HG02798 (cell line): Measurements from ENCODE around the gene SELENOO.
A peak's percentile ranks its signal among the peaks of the same experiment; 100 is the strongest.

ENCODE experiments used
- ATAC-seq: cut with Tn5 transposase; IDR thresholded peaks from one replicate; pipeline ENCODE4 v1.9.1; 2021; ENCODE audit warnings: mild to moderate bottlenecking; ENCODE audit not compliant: unreplicated experiment, poor library complexity

Gene SELENOO

DNA sequence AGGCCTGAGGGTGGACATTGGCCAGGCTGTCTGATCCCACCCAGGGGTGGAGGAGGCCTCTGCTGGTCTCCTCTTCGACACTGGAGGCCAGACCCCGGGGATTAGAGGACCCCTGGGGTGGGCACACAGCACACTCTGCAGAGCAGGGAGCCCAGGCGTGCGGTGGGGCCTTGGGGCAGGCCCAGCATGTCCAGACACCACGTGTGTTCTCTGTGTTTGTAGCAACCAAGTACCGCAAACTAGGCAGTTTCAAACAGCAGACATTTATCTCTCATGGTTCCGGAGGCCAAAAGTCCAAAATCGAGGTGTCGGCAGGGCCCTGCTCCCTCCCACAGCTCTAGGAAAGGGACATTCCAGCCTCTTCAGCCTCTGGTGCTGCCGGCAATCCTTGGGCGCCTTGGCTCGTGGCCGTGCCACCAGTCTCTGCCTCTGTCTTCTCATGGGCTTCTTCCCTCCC is 28.8 kb upstream of the SELENOO start:
- no peak for ATAC-seq

DNA sequence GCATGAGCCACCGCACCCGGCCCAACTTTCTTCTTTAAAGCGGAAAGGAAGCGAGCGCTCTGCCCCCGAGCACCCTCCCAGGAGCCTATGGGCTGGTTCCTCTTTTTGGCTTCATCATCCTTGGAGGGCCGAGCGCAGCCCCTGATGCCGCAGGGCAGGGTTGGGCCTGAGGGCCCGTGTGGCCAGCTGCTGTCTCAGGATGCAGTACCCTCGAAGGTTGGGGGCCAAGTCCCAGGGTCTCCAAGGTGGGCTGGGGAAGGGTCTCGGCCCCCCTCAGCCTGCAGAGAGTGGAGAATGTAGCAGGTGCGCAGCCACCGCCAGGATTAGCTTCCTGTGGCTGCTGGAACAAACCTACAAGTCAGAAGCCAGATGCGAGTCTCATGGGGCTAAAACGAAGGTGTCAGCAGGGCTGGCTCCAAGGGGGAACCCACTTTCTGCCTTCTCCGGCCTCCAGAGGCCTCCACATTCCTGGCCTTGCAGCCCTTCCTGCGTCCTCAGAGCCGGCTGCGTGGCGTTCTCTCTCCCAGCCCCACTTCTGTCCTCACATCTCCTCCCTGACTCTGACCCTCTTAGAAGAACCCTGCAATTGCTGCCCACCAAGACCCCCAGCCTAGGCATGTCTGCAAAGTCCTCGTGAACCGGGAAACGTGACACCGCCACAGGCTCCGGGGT is 27.4 kb upstream of the SELENOO start:
- ATAC-seq = peak; percentile 46

DNA sequence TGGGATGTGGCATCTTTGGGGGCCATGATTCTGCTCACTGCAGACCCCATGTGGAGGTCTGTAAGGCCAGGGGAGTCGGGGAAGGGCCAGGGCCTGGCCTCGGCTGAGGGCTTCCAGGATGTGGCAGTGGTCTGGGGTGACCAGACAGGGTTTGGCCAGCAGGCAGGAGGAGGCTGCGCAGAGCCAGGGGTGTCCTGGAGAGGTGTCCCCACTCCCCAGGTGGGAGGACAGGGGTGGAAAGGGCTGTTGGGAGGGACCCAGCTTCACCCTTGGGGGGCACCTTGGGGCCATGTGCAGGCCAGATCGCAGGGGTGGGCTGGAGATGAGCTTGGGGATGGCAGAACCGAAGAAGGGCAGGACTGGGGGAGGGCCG is 26.8 kb upstream of the SELENOO start:
- ATAC-seq = no peak

DNA sequence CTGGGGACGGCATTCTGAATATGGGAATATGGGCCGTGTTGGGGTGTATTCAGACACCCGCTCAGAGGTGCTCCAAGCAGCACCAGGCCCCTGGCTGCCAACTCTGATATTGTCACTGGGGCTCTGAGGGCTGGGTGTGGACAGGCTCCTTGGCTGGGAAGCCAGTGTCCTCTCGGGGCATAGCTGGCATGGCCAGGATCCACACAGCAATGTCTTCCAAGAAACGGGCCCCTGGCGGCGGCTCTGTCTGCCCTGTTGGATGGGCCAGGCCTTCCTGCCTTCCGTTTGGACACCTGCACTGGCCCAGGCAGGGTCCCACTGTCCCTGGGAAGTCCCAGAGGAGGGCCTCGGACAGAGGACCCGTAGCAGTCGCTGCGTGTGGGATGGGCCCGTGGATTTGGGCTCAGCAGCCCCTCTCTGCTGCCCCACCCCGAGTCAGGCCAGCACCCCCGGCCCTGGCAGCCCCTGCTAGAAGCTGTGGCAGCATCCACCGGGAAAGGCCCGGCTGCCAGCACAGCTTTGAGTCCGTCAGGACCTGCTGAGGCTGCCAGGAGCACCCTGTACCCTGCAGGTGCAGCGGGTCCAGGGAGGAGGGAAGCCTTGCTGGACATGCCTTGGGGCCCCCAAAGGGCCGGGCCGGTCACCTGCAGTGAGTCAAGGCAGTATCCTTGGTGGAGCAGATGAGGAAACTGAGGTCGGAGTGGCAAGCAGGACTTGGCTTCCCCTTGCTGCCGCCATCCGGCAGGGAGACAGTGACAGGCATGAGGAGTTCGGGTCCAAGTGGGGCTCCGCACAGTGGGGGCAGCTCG is 26.2 kb upstream of the SELENOO start:
- ATAC-seq = no peak

DNA sequence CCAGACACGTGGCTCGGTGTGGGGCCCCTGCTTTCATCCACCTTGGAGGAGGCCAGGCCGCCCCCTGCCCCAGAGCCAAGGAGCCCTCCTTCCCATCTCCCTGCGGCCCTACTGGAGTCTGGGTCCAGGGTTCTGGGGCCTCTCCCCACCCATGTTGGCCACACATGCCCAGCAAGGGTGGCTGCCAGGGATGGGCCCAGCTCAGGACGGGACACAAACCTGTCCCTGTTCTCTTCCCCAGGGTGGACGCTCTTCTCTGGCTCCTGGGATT is 25.7 kb upstream of the SELENOO start:
- no peak for ATAC-seq

DNA sequence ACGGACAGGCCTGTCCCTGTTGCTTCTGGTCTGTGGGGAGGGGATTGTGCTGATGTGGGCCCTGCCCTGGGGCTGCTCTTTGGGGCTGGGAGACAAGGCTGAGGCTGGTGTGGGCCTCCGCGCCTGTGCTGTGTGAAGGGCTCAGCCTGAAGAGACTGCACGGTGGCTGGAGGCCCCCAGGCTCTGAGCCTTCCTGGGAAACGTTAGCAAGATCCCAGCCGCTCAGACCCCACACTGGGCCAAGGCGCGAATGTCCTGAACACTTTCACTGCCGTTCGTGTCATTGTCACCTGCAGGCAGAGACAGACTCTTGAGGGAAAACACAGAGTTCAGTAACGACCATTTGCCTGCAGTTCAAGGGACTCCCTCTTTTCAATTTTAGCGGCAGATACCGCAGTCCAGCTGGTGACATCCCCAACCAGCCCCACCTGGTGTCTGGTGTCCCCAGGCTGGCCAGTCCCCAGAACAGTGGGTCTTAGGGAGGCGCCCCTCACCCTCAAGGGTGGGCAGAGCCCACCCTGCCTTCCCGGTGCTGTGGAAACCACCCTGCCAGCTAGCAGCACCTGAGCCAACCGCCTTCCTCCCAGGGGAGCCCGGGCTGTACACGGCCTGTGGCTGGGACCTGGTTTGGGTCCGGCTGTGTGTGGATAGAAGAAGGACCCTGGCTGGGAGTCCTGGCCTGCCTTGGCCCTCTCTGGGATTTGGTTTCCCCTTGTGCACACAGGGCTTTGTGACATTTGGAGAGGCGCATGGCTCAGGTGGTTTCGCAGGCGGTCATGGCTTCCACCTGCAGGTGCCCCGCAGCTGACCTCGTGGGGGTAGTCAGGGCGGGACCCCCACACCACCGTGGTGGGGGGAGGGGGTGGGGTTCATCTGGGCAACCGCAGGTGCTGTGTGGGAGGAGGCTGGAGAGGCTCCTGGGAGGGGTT is 24.6 kb upstream of the SELENOO start:
- no peak for ATAC-seq

DNA sequence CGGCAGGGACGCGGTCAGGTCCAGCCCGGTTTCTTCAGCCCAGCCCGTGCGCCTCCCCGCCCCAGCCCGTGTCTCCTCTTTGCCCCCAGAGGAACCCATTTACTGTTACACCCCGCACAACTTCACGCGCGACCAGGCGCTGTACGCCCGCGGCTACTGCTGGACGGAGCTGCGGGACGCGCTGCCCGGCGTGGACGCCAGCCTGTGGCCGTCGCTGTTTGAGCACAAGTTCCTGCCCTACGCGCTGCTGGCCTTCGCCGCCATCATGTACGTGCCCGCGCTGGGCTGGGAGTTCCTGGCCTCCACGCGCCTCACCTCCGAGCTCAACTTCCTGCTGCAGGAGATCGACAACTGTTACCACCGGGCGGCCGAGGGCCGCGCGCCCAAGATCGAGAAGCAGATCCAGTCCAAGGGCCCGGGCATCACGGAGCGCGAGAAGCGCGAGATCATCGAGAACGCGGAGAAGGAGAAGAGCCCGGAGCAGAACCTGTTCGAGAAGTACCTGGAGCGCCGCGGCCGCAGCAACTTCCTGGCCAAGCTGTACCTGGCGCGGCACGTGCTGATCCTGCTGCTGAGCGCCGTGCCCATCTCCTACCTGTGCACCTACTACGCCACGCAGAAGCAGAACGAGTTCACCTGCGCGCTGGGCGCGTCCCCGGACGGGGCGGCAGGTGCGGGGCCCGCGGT is 23.8 kb upstream of the SELENOO start:
- ATAC-seq = no peak

DNA sequence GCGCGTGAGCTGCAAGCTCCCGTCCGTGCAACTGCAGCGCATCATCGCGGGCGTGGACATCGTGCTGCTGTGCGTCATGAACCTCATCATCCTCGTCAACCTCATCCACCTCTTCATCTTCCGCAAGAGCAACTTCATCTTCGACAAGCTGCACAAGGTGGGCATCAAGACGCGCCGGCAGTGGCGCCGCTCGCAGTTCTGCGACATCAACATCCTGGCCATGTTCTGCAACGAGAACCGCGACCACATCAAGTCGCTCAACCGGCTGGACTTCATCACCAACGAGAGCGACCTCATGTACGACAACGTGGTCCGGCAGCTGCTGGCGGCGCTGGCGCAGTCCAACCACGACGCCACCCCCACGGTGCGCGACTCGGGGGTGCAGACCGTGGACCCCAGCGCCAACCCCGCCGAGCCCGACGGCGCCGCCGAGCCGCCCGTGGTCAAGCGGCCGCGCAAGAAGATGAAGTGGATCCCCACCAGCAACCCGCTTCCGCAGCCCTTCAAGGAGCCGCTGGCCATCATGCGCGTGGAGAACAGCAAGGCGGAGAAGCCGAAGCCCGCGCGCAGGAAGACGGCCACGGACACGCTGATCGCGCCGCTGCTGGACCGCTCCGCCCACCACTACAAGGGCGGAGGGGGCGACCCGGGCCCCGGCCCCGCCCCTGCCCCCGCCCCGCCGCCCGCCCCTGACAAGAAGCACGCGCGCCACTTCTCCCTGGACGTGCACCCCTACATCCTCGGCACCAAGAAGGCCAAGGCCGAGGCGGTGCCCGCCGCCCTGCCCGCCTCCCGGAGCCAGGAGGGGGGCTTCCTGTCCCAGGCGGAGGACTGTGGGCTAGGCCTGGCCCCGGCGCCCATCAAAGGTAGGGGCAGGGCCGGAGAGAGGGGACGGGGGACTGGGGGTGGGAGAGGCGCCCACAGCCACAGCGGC is 23.0 kb upstream of the SELENOO start:
- no peak for ATAC-seq

DNA sequence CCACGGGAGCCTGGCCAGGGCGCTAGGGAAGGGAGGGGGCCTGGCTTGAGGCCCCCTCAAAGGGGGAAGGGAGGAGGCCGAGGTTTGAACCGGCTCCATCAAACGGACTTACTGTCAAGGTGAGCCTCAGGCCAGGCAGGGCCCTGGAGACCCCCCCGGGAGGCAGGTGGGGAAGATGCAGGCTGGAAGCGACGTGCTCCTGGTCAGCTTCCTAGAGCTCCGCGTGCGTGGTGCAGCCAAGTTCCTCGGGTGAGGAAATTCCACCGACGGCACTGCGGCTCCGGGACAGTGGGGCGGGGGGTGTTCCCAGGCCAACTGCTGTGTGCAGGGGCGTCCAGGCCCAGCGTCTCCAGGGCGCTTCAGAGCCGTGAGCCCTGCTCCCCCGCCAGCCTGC is 22.3 kb upstream of the SELENOO start:
- no peak for ATAC-seq

DNA sequence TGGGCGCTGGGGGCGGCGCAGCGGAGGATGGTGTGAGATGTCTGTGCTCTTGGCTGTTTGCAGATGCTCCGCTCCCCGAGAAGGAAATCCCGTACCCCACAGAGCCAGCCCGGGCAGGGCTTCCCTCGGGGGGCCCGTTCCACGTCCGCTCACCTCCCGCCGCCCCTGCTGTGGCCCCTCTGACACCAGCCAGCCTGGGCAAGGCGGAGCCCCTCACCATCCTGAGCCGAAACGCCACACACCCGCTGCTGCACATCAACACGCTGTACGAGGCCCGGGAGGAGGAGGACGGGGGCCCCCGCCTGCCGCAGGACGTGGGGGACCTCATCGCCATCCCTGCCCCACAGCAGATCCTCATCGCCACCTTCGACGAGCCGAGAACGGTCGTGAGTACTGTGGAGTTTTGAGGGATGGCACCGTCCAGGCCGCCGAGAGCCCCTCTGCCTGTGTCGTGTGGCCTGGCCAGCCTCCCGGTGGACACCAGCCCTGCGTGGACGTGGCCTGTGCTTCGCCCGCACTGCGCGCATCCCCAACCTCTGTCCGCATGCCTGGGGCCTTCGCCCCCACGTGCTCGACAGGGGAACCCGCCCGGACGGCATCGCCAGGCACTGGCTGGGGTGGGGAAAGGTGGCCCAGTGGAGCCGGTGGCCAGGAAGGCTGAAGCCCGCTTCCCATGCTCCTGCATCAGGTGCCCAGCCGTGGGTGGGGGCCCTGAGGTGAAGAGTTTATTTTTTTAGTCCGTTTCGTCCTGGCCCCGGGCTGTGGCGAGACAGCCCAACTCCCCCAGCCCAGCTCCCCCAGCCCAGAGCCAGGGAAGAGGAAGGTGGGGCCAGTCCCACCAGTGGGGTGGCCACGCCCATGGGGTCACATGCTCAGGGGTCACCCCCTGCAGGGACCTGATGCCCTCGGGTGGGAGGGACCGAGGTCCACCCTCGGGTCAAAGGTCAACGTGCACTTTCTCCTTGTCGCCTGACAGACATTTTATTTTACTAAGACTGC is 21.6 kb upstream of the SELENOO start:
- no peak for ATAC-seq

DNA sequence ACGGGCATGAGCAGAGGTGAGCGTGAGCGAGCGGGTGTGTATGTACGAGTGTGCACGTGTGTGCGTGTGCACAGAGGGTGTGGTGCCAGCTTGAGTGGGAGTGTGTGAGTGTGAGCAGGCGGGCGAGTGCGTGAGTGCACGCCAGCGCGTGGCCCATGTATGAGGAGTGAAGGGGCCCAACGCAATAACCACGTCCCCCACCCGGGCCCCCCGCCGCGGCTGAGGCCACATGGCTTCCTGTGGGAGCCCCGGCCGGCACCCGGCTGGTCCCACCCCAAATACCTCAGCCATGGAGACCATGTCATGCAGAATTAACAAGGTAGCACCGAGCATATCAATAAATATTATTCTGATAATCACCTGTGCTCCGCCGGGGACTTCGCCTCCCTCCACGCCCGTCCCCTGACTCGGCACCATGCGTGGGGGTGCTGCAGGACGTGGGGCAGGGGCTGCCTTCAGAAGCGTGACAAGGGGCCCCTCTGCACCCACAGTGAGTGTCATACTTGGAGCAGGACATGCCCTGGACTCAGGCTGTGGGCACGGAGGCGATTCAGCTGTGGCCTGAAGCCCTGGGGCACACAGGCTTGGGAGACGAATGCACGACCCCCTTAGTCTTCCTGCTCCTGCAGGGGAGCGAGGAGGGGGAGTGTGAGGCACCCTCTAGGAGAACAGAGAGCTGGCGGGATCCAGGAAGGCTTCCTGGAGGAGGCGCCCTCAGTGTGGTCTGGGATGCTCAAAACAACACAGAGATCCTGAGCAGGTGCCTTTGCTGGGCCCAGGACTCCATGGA is 20.7 kb upstream of the SELENOO start:
- ATAC-seq = no peak

DNA sequence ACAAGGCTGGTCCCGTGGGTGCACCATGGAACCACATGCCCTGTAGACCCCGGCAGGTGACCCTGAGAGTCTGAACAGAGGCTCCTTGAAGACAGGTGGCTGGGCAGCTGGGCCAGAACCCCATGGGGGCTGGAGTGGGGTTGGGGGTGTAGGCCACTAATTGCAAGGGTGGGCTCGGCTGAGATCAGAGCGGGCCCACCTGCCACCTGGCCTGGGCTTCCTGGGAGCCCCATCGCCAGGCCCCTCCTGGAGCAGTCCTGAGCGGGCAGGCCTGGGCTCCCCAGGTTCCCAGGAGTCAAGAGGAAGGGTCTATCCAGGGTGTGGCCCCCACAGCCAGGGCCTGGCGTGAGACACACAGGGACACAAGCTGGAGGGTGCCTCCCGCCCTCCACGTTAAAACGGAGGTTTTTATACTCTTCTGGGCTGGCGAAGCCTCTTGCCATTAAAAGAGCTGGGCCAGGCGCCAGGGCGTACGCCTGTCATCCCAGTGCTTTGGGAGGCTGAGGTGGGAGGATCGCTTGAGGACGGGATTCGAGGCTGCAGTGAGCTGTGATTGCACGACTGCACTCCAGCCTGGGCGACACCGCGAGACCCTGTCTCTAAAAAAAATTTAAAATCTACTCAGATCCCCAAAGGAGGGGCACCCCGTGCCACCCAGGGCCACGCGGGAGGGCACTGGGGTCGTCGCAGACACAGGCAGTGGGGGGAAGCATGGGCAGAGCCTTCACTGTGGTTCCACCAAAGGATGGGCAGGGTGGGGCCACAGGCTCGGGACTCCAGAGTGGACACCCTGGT is 19.9 kb upstream of the SELENOO start:
- no peak for ATAC-seq

DNA sequence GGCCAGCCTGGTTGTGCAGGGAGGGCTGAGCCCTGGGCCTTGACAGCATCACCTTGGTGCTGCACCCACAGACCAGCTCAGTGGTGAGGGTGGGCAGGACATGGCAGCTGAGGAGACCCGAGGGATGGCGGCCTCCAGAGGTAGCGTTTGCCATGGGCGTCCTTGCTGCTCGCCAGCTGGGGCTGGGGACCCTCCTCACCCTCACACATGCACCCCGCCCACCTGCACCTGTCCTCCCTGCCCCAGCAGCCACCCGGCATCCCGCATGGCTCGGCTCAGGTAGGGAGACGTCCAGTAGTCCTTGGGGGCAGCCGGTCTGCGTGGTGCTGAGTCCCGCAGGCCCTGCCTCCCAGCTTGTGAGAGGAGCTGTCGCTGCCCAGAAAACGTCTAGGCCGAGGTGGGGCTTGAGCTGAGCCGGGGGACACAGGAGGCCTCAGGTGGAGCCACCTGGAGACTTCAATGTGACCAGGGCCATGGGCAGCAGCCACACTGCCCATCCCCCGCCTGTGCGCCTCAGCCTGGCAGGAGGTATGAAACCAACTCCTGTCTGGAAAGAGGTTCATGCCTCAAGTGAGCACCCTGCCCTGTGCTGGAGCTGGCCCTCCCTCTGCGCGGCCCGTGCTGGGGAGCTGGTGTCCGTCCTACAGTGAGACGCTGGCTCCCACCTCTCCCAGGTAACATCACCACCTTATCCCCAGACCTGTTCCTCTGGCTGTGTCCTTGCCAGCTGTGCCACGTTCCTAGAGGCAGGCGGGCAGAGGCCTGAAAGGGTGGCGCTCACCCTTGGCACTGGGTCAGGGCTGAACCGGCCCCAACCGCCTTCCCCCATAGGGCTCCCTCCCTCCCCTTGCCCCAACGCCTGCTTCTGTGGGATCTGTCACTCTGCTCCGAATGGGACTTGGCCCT is 18.4 kb upstream of the SELENOO start:
- no peak for ATAC-seq

DNA sequence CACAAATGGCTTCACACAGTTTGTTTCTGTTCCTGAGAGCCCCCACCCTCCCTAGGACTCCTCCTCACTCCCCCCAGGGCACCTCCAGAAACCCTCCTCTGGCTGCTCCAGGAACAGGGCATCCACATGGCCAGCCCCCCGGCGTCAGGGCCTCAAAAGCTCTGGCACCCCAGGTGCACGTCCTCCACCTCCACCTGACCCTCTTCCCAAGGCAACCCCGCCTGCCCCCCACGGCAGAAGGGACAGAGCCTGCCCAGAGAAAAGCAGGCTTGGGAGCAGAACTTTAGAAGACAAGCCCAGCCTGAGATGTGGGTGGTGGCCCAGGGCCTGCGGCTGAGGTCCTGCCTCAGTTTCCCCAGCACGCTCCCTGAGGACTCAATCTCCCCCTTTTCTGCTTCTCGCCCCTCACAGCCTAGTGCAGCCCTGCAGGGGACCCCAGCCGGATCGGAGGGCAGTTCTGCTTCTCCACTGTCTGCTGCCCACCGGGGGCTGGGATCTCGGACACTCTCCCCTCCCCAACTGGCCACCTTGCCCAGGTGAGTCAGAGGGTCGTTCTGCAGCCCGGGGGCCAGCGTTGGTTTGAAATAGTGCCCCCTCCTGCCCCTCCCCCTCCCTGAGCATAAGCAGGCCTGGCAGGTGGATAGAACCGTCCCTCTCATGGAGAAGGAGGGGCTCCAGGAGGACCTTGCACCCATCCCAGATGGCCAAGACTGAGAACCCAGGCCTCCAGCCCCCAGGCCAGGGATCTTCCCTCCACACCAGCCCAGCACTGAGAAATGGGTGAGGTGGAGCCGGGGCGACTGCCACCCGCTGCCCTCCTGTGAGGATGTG is 17.5 kb upstream of the SELENOO start:
- no peak for ATAC-seq
